GM12891 (cell line): ENCODE data around the gene OIT3.

ENCODE experiments used
- PAX5 ChIP-seq: IDR thresholded peaks from 2 replicates; pipeline ENCODE4 v1.6.1; 2011; ENCODE audit warnings: low read length, moderate library complexity, mild to moderate bottlenecking; ENCODE audit not compliant: insufficient read depth, severe bottlenecking
- POLR2A ChIP-seq: IDR thresholded peaks from 2 replicates; pipeline ENCODE4 v1.6.1; 2011; ENCODE audit warnings: low read depth, low read length, control low read depth
- POLR2AphosphoS5 ChIP-seq: IDR thresholded peaks from 2 replicates; pipeline ENCODE4 v1.6.1; 2011; ENCODE audit warnings: low read depth, low read length, control low read depth
- POU2F2 ChIP-seq: IDR thresholded peaks from 2 replicates; pipeline ENCODE4 v1.6.1; 2011; ENCODE audit warnings: low read depth, mild to moderate bottlenecking, control low read depth, low read length, moderate library complexity
- TAF1 ChIP-seq: IDR thresholded peaks from 2 replicates; pipeline ENCODE4 v1.6.1; 2011; ENCODE audit warnings: low read depth, low read length, control low read depth

GRCh38 chr10:72847681-72848080 lies 45.9 kb upstream of the OIT3 start:
- no peak for TF ChIP-seq POLR2AphosphoS5
- TF ChIP-seq PAX5 = no peak
- TF ChIP-seq POLR2A = no peak
- TF ChIP-seq TAF1 = no peak
- no peak for TF ChIP-seq POU2F2
